Activated T-helper 1 cell treated with anti-CD3 and anti-CD28 coated beads, Interleukin-12 subunit alpha, Interleukin-12 subunit beta, Interleukin-2, Interleukin-4 antibody, amounts not matched to agents 30 ng/mL and 10 ng/mL and 1 ng/mL, durations not matched to agents 14 hours and 24 hours and 36 hours (primary cell): ENCODE data around the gene LIME1. TPM values are rescaled to one million over a fixed set of nuclear protein-coding genes. Genes with fewer than 3 reads are reported as not detected.

Experiments used
- DNase-seq: peaks from one replicate; pipeline ENCODE4 v3.0.0; 2021; ENCODE audit warnings: low spot score
- H3K27ac Mint-ChIP-seq: one replicate; pipeline ENCODE4 v1.8.0; 2021; ENCODE audit warnings: mild to moderate bottlenecking, mixed read lengths
- H3K27me3 Mint-ChIP-seq: one replicate; pipeline ENCODE4 v1.8.0; 2022; ENCODE audit warnings: mild to moderate bottlenecking, moderate library complexity, mixed read lengths; ENCODE audit not compliant: insufficient read depth
- H3K36me3 Mint-ChIP-seq: one replicate; pipeline ENCODE4 v1.8.0; 2021; ENCODE audit warnings: low read depth, mixed read lengths
- H3K4me1 Mint-ChIP-seq: one replicate; pipeline ENCODE4 v1.8.0; 2021; ENCODE audit warnings: low read depth, mixed read lengths
- H3K4me3 Mint-ChIP-seq: one replicate; pipeline ENCODE4 v1.8.0; 2021; ENCODE audit warnings: mild to moderate bottlenecking, moderate library complexity, mixed read lengths
- H3K9me3 Mint-ChIP-seq: one replicate; pipeline ENCODE4 v1.8.0; 2021; ENCODE audit warnings: mixed read lengths
- intact Hi-C: fragments of 100-400 bp; cut with micrococcal nuclease; formaldehyde crosslinking; loops from one replicate; pipeline ENCODE4 v1.15.1; 2024
- total RNA-seq: library from RNA; stranded (reverse); gene quantifications from 2 replicates; pipeline ENCODE4 v1.2.3, GENCODE V29; 2022

Gene LIME1
- total RNA-seq, 1 donor from 2014 or later = 12.1 TPM

GRCh38 chr20:63740627-63741353 lies 4.3 kb downstream of the LIME1 start:
- H3K9me3 Mint-ChIP-seq = no peaks in the 10 kb centered on the region
- H3K27ac Mint-ChIP-seq = no peak overlapping the region
- peak overlapping the region; percentile 53 for H3K4me3 Mint-ChIP-seq
- H3K4me1 Mint-ChIP-seq = peaks cover 10% of the 10 kb centered on the region
- H3K27me3 Mint-ChIP-seq = no peaks in the 10 kb centered on the region
- intact Hi-C loops = loop anchor here (1.0 kb wide), 1 partner anchor 11 kb away; no protein-coding TSS in a partner anchor
- no peak for DNase-seq
- peaks cover 13% of the 10 kb centered on the region for H3K36me3 Mint-ChIP-seq

- Mint-ChIP-seq H3K9me3 (no peaks in the 10 kb centered on the region), H3K27me3 (no peaks in the 10 kb centered on the region), H3K36me3 (peaks cover 9% of the 10 kb centered on the region), H3K4me3 (peak overlapping the region; percentile 51), H3K4me1 (peaks cover 5% of the 10 kb centered on the region), H3K27ac (no peak overlapping the region)
- DNase-seq = no peak
- intact Hi-C loops = no loop called here
These were observed 4.9 kb downstream of the LIME1 start for GRCh38 chr20:63741354-63741675.

GRCh38 chr20:63741676-63742380 lies 5.4 kb downstream of the LIME1 start:
- no peak overlapping the region for H3K27ac Mint-ChIP-seq
- H3K4me1 Mint-ChIP-seq = no peaks in the 10 kb centered on the region
- intact Hi-C loops = no loop called here
- no peaks in the 10 kb centered on the region for H3K27me3 Mint-ChIP-seq
- no peaks in the 10 kb centered on the region for H3K9me3 Mint-ChIP-seq
- no peak for DNase-seq
- H3K36me3 Mint-ChIP-seq = peaks cover 4% of the 10 kb centered on the region
- H3K4me3 Mint-ChIP-seq = peak overlapping the region; percentile 51

GRCh38 chr20:63742381-63743024 lies 6.0 kb downstream of the LIME1 start:
- Mint-ChIP-seq H3K9me3 (no peaks in the 10 kb centered on the region), H3K4me3 (no peak overlapping the region), H3K27me3 (no peaks in the 10 kb centered on the region), H3K4me1 (no peaks in the 10 kb centered on the region), H3K27ac (no peak overlapping the region), H3K36me3 (peaks cover 4% of the 10 kb centered on the region)
- intact Hi-C loops = no loop called here
- no peak for DNase-seq

GRCh38 chr20:63743210-63743970 lies 6.9 kb downstream of the LIME1 start:
- H3K27ac Mint-ChIP-seq = no peak overlapping the region
- H3K4me3 Mint-ChIP-seq = no peak overlapping the region
- no peaks in the 10 kb centered on the region for H3K27me3 Mint-ChIP-seq
- no peaks in the 10 kb centered on the region for H3K9me3 Mint-ChIP-seq
- no peaks in the 10 kb centered on the region for H3K4me1 Mint-ChIP-seq
- intact Hi-C loops = no loop called here
- peaks cover 4% of the 10 kb centered on the region for H3K36me3 Mint-ChIP-seq
- no peak for DNase-seq

GRCh38 chr20:63744158-63744557 lies 7.7 kb downstream of the LIME1 start:
- intact Hi-C loops = no loop called here
- Mint-ChIP-seq H3K27ac (no peak overlapping the region), H3K4me3 (no peak overlapping the region), H3K27me3 (no peaks in the 10 kb centered on the region), H3K4me1 (no peaks in the 10 kb centered on the region), H3K9me3 (no peaks in the 10 kb centered on the region), H3K36me3 (peaks cover 4% of the 10 kb centered on the region)
- DNase-seq = no peak

- H3K27ac Mint-ChIP-seq = no peak overlapping the region
- DNase-seq = no peak
- no peaks in the 10 kb centered on the region for H3K9me3 Mint-ChIP-seq
- no peaks in the 10 kb centered on the region for H3K27me3 Mint-ChIP-seq
- peaks cover 4% of the 10 kb centered on the region for H3K36me3 Mint-ChIP-seq
- no peak overlapping the region for H3K4me3 Mint-ChIP-seq
- no peaks in the 10 kb centered on the region for H3K4me1 Mint-ChIP-seq
- intact Hi-C loops = no loop called here
These were observed 8.3 kb downstream of the LIME1 start for GRCh38 chr20:63744574-63745423.

- Mint-ChIP-seq H3K36me3 (peaks cover 4% of the 10 kb centered on the region), H3K27ac (no peak overlapping the region), H3K4me3 (no peak overlapping the region), H3K27me3 (no peaks in the 10 kb centered on the region), H3K9me3 (no peaks in the 10 kb centered on the region), H3K4me1 (peaks cover 1% of the 10 kb centered on the region)
- DNase-seq = no peak
- intact Hi-C loops = no loop called here
These were observed 9.0 kb downstream of the LIME1 start for GRCh38 chr20:63745424-63745805.

- no peaks in the 10 kb centered on the region for H3K27me3 Mint-ChIP-seq
- DNase-seq = no peak
- H3K36me3 Mint-ChIP-seq = peaks cover 4% of the 10 kb centered on the region
- no peak overlapping the region for H3K4me3 Mint-ChIP-seq
- H3K9me3 Mint-ChIP-seq = no peaks in the 10 kb centered on the region
- intact Hi-C loops = no loop called here
- H3K27ac Mint-ChIP-seq = no peak overlapping the region
- peaks cover 8% of the 10 kb centered on the region for H3K4me1 Mint-ChIP-seq
These were observed 9.7 kb downstream of the LIME1 start for GRCh38 chr20:63745961-63746731.

- H3K4me3 Mint-ChIP-seq = no peak overlapping the region
- no peaks in the 10 kb centered on the region for H3K27me3 Mint-ChIP-seq
- H3K36me3 Mint-ChIP-seq = peaks cover 4% of the 10 kb centered on the region
- H3K9me3 Mint-ChIP-seq = no peaks in the 10 kb centered on the region
- DNase-seq = no peak
- H3K27ac Mint-ChIP-seq = no peak overlapping the region
- peaks cover 10% of the 10 kb centered on the region for H3K4me1 Mint-ChIP-seq
- intact Hi-C loops = no loop called here
These were observed 10.4 kb downstream of the LIME1 start for GRCh38 chr20:63746751-63747315.

- Mint-ChIP-seq H3K4me3 (no peak overlapping the region), H3K27ac (no peak overlapping the region), H3K9me3 (no peaks in the 10 kb centered on the region), H3K27me3 (no peaks in the 10 kb centered on the region), H3K36me3 (peaks cover 4% of the 10 kb centered on the region), H3K4me1 (peaks cover 10% of the 10 kb centered on the region)
- DNase-seq = no peak
- intact Hi-C loops = no loop called here
These were observed 11.2 kb downstream of the LIME1 start for GRCh38 chr20:63747622-63748069.
